A673 (cell line): Measurements from ENCODE around the gene ODAD2. TPM values are rescaled to one million over a fixed set of nuclear protein-coding genes. Genes with fewer than 3 reads are reported as not detected.

Source experiments
- BruUV-seq: library from RNA; stranded (reverse); fragments of 400-500 nt; replicated peaks from 2 replicates; lab custom pipeline; 2021; lab: Mats Ljungman, UMichigan
- CTCF ChIA-PET: fragments of 300-600 bp; sonication (Branson Sonifier 250); formaldehyde crosslinking; loops from one replicate; lab custom pipeline; 2022; ENCODE audit warnings: antibody characterized with exemption; lab: Charles Lee
- POLR2A ChIA-PET: fragments of 300-600 bp; sonication (Branson Sonifier 250); formaldehyde crosslinking; loops from one replicate; lab custom pipeline; 2022; ENCODE audit warnings: antibody characterized with exemption; ENCODE audit not compliant: low non-redundant PET; lab: Charles Lee
- DNase-seq: peaks from one replicate; pipeline ENCODE4 v3.0.0-alpha.2; 2015; ENCODE audit warnings: low spot score
- H3K27ac ChIP-seq: fragments of 200-600 bp; sonication (generic); 2 replicates; pipeline ENCODE4 v1.5.1; 2016; ENCODE audit warnings: mixed run types, low read depth, mild to moderate bottlenecking, mixed read lengths, antibody characterized with exemption, low read length; ENCODE audit not compliant: poor library complexity, severe bottlenecking
- H3K27me3 ChIP-seq: fragments of 200-600 bp; sonication (generic); replicated peaks from 2 replicates; pipeline ENCODE4 v1.6.1; 2017; ENCODE audit warnings: mixed run types, low read depth, mild to moderate bottlenecking, mixed read lengths, antibody characterized with exemption, low read length; ENCODE audit not compliant: insufficient read depth, poor library complexity
- H3K36me3 ChIP-seq: fragments of 200-600 bp; sonication (generic); 2 replicates; pipeline ENCODE4 v1.6.1; 2016; ENCODE audit warnings: mixed run types, mild to moderate bottlenecking, mixed read lengths, antibody characterized with exemption, low read length; ENCODE audit not compliant: insufficient read depth, poor library complexity, severe bottlenecking
- H3K4me1 ChIP-seq: fragments of 200-600 bp; sonication (generic); 2 replicates; pipeline ENCODE4 v1.6.1; 2017; ENCODE audit warnings: mixed run types, mild to moderate bottlenecking, mixed read lengths, antibody characterized with exemption, low read length; ENCODE audit not compliant: insufficient read depth, poor library complexity, severe bottlenecking
- H3K4me3 ChIP-seq: fragments of 200-600 bp; sonication (generic); 2 replicates; pipeline ENCODE4 v1.5.1; 2016; ENCODE audit warnings: low read depth, mixed run types, mild to moderate bottlenecking, mixed read lengths, low read length; ENCODE audit not compliant: poor library complexity, severe bottlenecking
- H3K9me3 ChIP-seq: fragments of 200-600 bp; sonication (generic); 2 replicates; pipeline ENCODE4 v1.6.1; 2016; ENCODE audit warnings: mixed run types, low read depth, mild to moderate bottlenecking, mixed read lengths, antibody characterized with exemption, low read length; ENCODE audit not compliant: poor library complexity, severe bottlenecking
- CTCF ChIP-seq: fragments of 300-800, 200-600 bp; sonication (generic); conservative IDR thresholded peaks from 2 replicates; pipeline ENCODE4 v1.5.1; 2017; ENCODE audit warnings: low read depth, mild to moderate bottlenecking, antibody characterized with exemption, low read length, moderate library complexity, mixed read lengths
- EZH2 ChIP-seq: fragments of 200-600 bp; sonication (generic); IDR thresholded peaks from 2 replicates; pipeline ENCODE4 v1.6.1; 2017; ENCODE audit warnings: borderline replicate concordance, low read depth, mild to moderate bottlenecking, mixed read lengths, antibody characterized with exemption, low read length; ENCODE audit not compliant: poor library complexity, severe bottlenecking
- intact Hi-C: fragments of 100-400 bp; cut with micrococcal nuclease; formaldehyde crosslinking; loops from one replicate; pipeline ENCODE4 v1.10.0; 2022; ENCODE audit not compliant: unreplicated experiment
- total RNA-seq: library from RNA; stranded (reverse); gene quantifications from 2 replicates; pipeline ENCODE4 v1.2.3, GENCODE V29; 2021

ODAD2 gene
- total RNA-seq, 1 experiment from 2014 or later, result 1.2 TPM

GRCh38 chr10:27822301-27822700, 176.6 kb downstream of the ODAD2 start:
- no peak for DNase-seq
- Histone ChIP-seq H3K4me3 (no peak overlapping the region), H3K27ac (no peak overlapping the region), H3K9me3 (no peaks in the 10 kb centered on the region), H3K27me3 (no peaks in the 10 kb centered on the region), H3K4me1 (no peaks in the 10 kb centered on the region), H3K36me3 (no peaks in the 10 kb centered on the region)
- POLR2A ChIA-PET, result no interaction called here
- TF ChIP-seq CTCF (no peak), EZH2 (no peak)
- CTCF ChIA-PET, result no interaction called here
- BruUV-seq, result no TSS peak
- intact Hi-C loops, result no loop called here

GRCh38 chr10:27820637-27821036, 178.2 kb downstream of the ODAD2 start:
- Histone ChIP-seq H3K27me3 (no peaks in the 10 kb centered on the region), H3K4me1 (no peaks in the 10 kb centered on the region), H3K36me3 (no peaks in the 10 kb centered on the region), H3K27ac (no peak overlapping the region), H3K9me3 (no peaks in the 10 kb centered on the region), H3K4me3 (no peak overlapping the region)
- DNase-seq, result no peak
- TF ChIP-seq EZH2 (no peak), CTCF (no peak)
- BruUV-seq, result no TSS peak
- intact Hi-C loops, result no loop called here
- ChIA-PET POLR2A (no interaction called here), CTCF (no interaction called here)

GRCh38 chr10:27819781-27820531, 178.9 kb downstream of the ODAD2 start:
- ChIA-PET POLR2A (interaction anchor here (0.6 kb wide), 1 partner anchor 242 kb away, joined by 12 read pairs; no protein-coding TSS in a partner anchor), CTCF (no interaction called here)
- Histone ChIP-seq H3K4me1 (no peaks in the 10 kb centered on the region), H3K36me3 (no peaks in the 10 kb centered on the region), H3K9me3 (no peaks in the 10 kb centered on the region), H3K27me3 (no peaks in the 10 kb centered on the region), H3K27ac (no peak overlapping the region), H3K4me3 (no peak overlapping the region)
- intact Hi-C loops, result no loop called here
- no peak for DNase-seq
- TF ChIP-seq CTCF, result no peak
- no peak for TF ChIP-seq EZH2
- BruUV-seq, result no TSS peak
